HCT116 (cell line): ENCODE measurements around the gene CDH13. TPM values are rescaled to one million over a fixed set of nuclear protein-coding genes. Genes with fewer than 3 reads are reported as not detected.

Source experiments
- ATAC-seq: fragments of 200-7000 bp; cut with Tn5 transposase; 2 replicates; pipeline ENCODE4 v1.9.1; 2020; ENCODE audit warnings: mild to moderate bottlenecking, moderate library complexity
- BruUV-seq: library from RNA; stranded (reverse); fragments of 400-500 nt; replicated peaks from 2 replicates; lab custom pipeline; 2021; lab: Mats Ljungman, UMichigan
- CTCF ChIA-PET: fragments of 300-600 bp; sonication (Branson Sonifier 250); formaldehyde crosslinking; loops from one replicate; lab custom pipeline; 2021; ENCODE audit warnings: antibody characterized with exemption; lab: Charles Lee
- POLR2A ChIA-PET: fragments of 300-600, 350-600 bp; sonication (Branson Sonifier 250); formaldehyde crosslinking; loops from one replicate; lab custom pipeline; 2021; ENCODE audit warnings: antibody characterized with exemption; lab: Charles Lee
- RAD21 ChIA-PET, 2 experiments: fragments of 300-600 bp; sonication (Branson Sonifier 250); formaldehyde crosslinking; loops; one replicate each; lab custom pipeline; 2023; ENCODE audit warnings: low total read pairs in 2 of 2; ENCODE audit not compliant: uncharacterized antibody in 2 of 2, unreplicated experiment in 2 of 2, low non-redundant PET in 1 of 2; lab: Charles Lee
- DNase-seq: peaks from one replicate; pipeline ENCODE4 v3.0.0-alpha.2; 2010; ENCODE audit warnings: low read depth, low spot score
- H2AFZ ChIP-seq: fragments of 200-600 bp; shearing (Covaris generic), sonication (generic); 2 replicates; pipeline ENCODE4 v1.6.1; 2017; ENCODE audit warnings: low read depth, mixed run types, mixed read lengths, antibody characterized with exemption, low read length; ENCODE audit not compliant: poor library complexity, severe bottlenecking
- H3K27ac ChIP-seq: 2 replicates; pipeline ENCODE4 v1.5.1; 2012; ENCODE audit warnings: low read depth, low read length
- H3K27me3 ChIP-seq: fragments of 200-600 bp; sonication (generic); 2 replicates; pipeline ENCODE4 v1.6.1; 2016; ENCODE audit warnings: mixed run types, low read length, mixed read lengths; ENCODE audit not compliant: insufficient read depth
- H3K36me3 ChIP-seq, 2 experiments: fragments of 200-500 bp in 1 of 2; fragments of 200-600 bp in 1 of 2; sonication (Bioruptor generic) in 1 of 2; sonication (generic) in 1 of 2; 2 replicates each; pipeline versions ENCODE4 v1.5.1 to v1.6.1; 2014 to 2016; ENCODE audit warnings: low read length in 2 of 2, inconsistent platforms in 1 of 2, mixed read lengths in 1 of 2, mixed run types in 1 of 2; ENCODE audit not compliant: insufficient read depth in 2 of 2, control insufficient read depth in 1 of 2
- H3K4me1 ChIP-seq, 2 experiments: fragments of 200-600 bp in 1 of 2; sonication (generic) in 1 of 2; 2 replicates each; pipeline versions ENCODE4 v1.5.1 to v1.6.1; 2012 to 2017; ENCODE audit warnings: low read length in 2 of 2, inconsistent platforms in 1 of 2, mild to moderate bottlenecking in 1 of 2, mixed read lengths in 1 of 2, mixed run types in 1 of 2, moderate library complexity in 1 of 2; ENCODE audit not compliant: insufficient read depth in 2 of 2, control insufficient read depth in 1 of 2
- H3K4me2 ChIP-seq: fragments of 200-600 bp; sonication (generic); 2 replicates; pipeline ENCODE4 v1.6.1; 2017; ENCODE audit warnings: mixed run types, low read length, mixed read lengths
- H3K4me3 ChIP-seq, 2 experiments: fragments of 200-600 bp in 1 of 2; sonication (generic) in 1 of 2; replicated peaks in 1 of 2; 2 replicates each; pipeline ENCODE4 v1.5.1; 2011 to 2016; ENCODE audit warnings: low read length in 2 of 2, control low read depth in 1 of 2, low read depth in 1 of 2, mild to moderate bottlenecking in 1 of 2, mixed read lengths in 1 of 2, mixed run types in 1 of 2
- H3K79me2 ChIP-seq: fragments of 200-600 bp; sonication (generic); 2 replicates; pipeline ENCODE4 v1.6.1; 2017; ENCODE audit warnings: mild to moderate bottlenecking, mixed run types, low read length, moderate library complexity, mixed read lengths; ENCODE audit not compliant: insufficient read depth
- H3K9ac ChIP-seq: fragments of 200-600 bp; sonication (generic); 2 replicates; pipeline ENCODE4 v1.6.1; 2016; ENCODE audit warnings: low read length, mixed read lengths
- H3K9me2 ChIP-seq: fragments of 200-600 bp; sonication (generic), shearing (Covaris generic); 2 replicates; pipeline ENCODE4 v1.6.1; 2017; ENCODE audit warnings: mixed run types, mild to moderate bottlenecking, moderate library complexity; ENCODE audit not compliant: insufficient read depth
- H3K9me3 ChIP-seq, 2 experiments: fragments of 200-500 bp in 1 of 2; fragments of 200-600 bp in 1 of 2; sonication (Bioruptor generic) in 1 of 2; sonication (generic) in 1 of 2; 2 replicates each; pipeline ENCODE4 v1.6.1; 2014 to 2017; ENCODE audit warnings: low read length in 2 of 2, mixed read lengths in 2 of 2, inconsistent platforms in 1 of 2, low read depth in 1 of 2, mild to moderate bottlenecking in 1 of 2, mixed run types in 1 of 2, moderate library complexity in 1 of 2; ENCODE audit not compliant: control insufficient read depth in 1 of 2, insufficient read depth in 1 of 2
- H4K20me1 ChIP-seq: fragments of 200-600 bp; sonication (generic), shearing (Covaris generic); 2 replicates; pipeline ENCODE4 v1.6.1; 2017; ENCODE audit warnings: mixed run types, mild to moderate bottlenecking, moderate library complexity; ENCODE audit not compliant: insufficient read depth
- ATF3 ChIP-seq: IDR thresholded peaks from 2 replicates; pipeline ENCODE4 v1.6.1; 2012
- EZH2phosphoT487 ChIP-seq: fragments of 200-600 bp; IDR thresholded peaks from 2 replicates; pipeline ENCODE4 v1.6.1; 2018; ENCODE audit warnings: antibody characterized with exemption, borderline replicate concordance
- RAD21 ChIP-seq: IDR thresholded peaks from 2 replicates; pipeline ENCODE4 v1.6.1; 2012; ENCODE audit warnings: low read depth, mild to moderate bottlenecking
- YY1 ChIP-seq: IDR thresholded peaks from 2 replicates; pipeline ENCODE4 v1.6.1; 2011; ENCODE audit warnings: low read length, low read depth, moderate library complexity, mild to moderate bottlenecking; ENCODE audit not compliant: insufficient replicate concordance; ENCODE audit errors: extremely low read depth
- ZBTB33 ChIP-seq: IDR thresholded peaks from 2 replicates; pipeline ENCODE4 v1.6.1; 2011; ENCODE audit warnings: mild to moderate bottlenecking, low read length, moderate library complexity; ENCODE audit not compliant: insufficient replicate concordance; ENCODE audit errors: extremely low read depth
- intact Hi-C: fragments of 100-400 bp; cut with micrococcal nuclease; formaldehyde crosslinking; loops from 2 replicates; pipeline ENCODE4 v1.10.0; 2022
- total RNA-seq: library from RNA; stranded (reverse); gene quantifications from one replicate; pipeline ENCODE4 v1.2.1, GENCODE V29; 2021; ENCODE audit not compliant: unreplicated experiment

CDH13 gene
- total RNA-seq, 1 experiment from 2014 or later: not detected

GRCh38 chr16:83771306-83771942 is 1144.7 kb downstream of the CDH13 start:
- no peak overlapping the region for H3K9ac ChIP-seq
- intact Hi-C loops: no loop called here
- no peak overlapping the region for H3K4me3 ChIP-seq
- H3K4me1 ChIP-seq: no peaks in the 10 kb centered on the region
- H2AFZ ChIP-seq: no peak overlapping the region
- DNase-seq (no peak), ATAC-seq (no peak)
- no peaks in the 10 kb centered on the region for H4K20me1 ChIP-seq
- no peak overlapping the region for H3K27ac ChIP-seq
- no TSS peak for BruUV-seq
- no peak for TF ChIP-seq EZH2phosphoT487
- TF ChIP-seq ZBTB33: no peak
- no peak for TF ChIP-seq YY1
- TF ChIP-seq ATF3: no peak
- H3K27me3 ChIP-seq: peaks cover 27% of the 10 kb centered on the region
- ChIA-PET CTCF (no interaction called here), RAD21 (no interaction called here), POLR2A (no interaction called here)
- H3K9me2 ChIP-seq: no peaks in the 10 kb centered on the region
- H3K79me2 ChIP-seq: no peaks in the 10 kb centered on the region
- no peaks in the 10 kb centered on the region for H3K9me3 ChIP-seq
- no peak overlapping the region for H3K4me2 ChIP-seq
- no peaks in the 10 kb centered on the region for H3K36me3 ChIP-seq

GRCh38 chr16:83772806-83773205 is 1146.0 kb downstream of the CDH13 start:
- ChIA-PET RAD21 (no interaction called here), CTCF (no interaction called here), POLR2A (no interaction called here)
- no peaks in the 10 kb centered on the region for H3K36me3 ChIP-seq
- DNase-seq (no peak), ATAC-seq (no peak)
- H3K27me3 ChIP-seq: peaks cover 28% of the 10 kb centered on the region
- no peaks in the 10 kb centered on the region for H4K20me1 ChIP-seq
- intact Hi-C loops: no loop called here
- no peaks in the 10 kb centered on the region for H3K9me2 ChIP-seq
- no peak overlapping the region for H3K4me2 ChIP-seq
- no peak overlapping the region for H2AFZ ChIP-seq
- no peak for TF ChIP-seq RAD21
- H3K4me3 ChIP-seq: no peak overlapping the region
- no peak overlapping the region for H3K27ac ChIP-seq
- no peak overlapping the region for H3K9ac ChIP-seq
- H3K4me1 ChIP-seq: no peaks in the 10 kb centered on the region
- no peaks in the 10 kb centered on the region for H3K79me2 ChIP-seq
- H3K9me3 ChIP-seq: no peaks in the 10 kb centered on the region
- no TSS peak for BruUV-seq
